Measurements from ENCODE around the gene KCNA5. TPM values are rescaled to one million over a fixed set of nuclear protein-coding genes. Genes with fewer than 3 reads are reported as not detected.

Gene KCNA5
- total and polyA plus RNA-seq, 2 of the 13 experiments (the other 11 are each of a cell fraction or from before 2014, with no cell fraction given): not detected

GRCh38 chr12:5073054-5073453 lies 29.4 kb downstream of the KCNA5 start:
- Histone ChIP-seq H4K20me1 (ENCODE audit: insufficient read depth, low read length) (no peaks in the 10 kb centered on the region), H3K4me3 (replicated peaks in 1 of 3; ENCODE audit: insufficient read depth in 1 of 3, low read depth in 2 of 3, low read length in 3 of 3) (no peak overlapping the region), H3K9ac (ENCODE audit: insufficient read depth, low read depth, low read length) (no peak overlapping the region), H3K27me3 (ENCODE audit: control insufficient read depth in 1 of 2, insufficient read depth in 2 of 2, low read length in 2 of 2) (peaks cover 3 to 15% of the 10 kb centered on the region in 2 experiments; a peak in 2 of 5 replicates), H3K4me2 (ENCODE audit: low read depth, low read length) (no peak overlapping the region), H3K9me3 (ENCODE audit: low read length) (no peaks in the 10 kb centered on the region), H3K36me3 (replicated peaks in 1 of 2; ENCODE audit: control insufficient read depth in 1 of 2, insufficient read depth in 2 of 2, low read length in 2 of 2) (no peaks in the 10 kb centered on the region), H3K27ac (ENCODE audit: extremely low read length, insufficient read depth, low read length) (no peak overlapping the region), H3K79me2 (ENCODE audit: insufficient read depth, low read length) (no peaks in the 10 kb centered on the region), H2AFZ (ENCODE audit: low read length) (no peak overlapping the region), H3K4me1 (ENCODE audit: insufficient read depth, low read length) (no peaks in the 10 kb centered on the region)
- ChIA-PET CTCF (ENCODE audit: low intra/inter-chr PET ratio, low total read pairs) (no interaction called here), POLR2A (no interaction called here)
- in situ Hi-C loops (cut with HindIII; ENCODE audit: extremely low pct_ligation_motif_present, low pct_unique_long_range_greater_than_20kb) (no loop called here), intact Hi-C loops (cut with micrococcal nuclease; ENCODE audit: unreplicated experiment) (no loop called here)
- no TSS peak for BruUV-seq (replicated peaks)
- no peak for TF ChIP-seq CHD2 (IDR thresholded peaks at IDR 0.05; ENCODE audit: low read depth, low read length)
- TF ChIP-seq ATF5 (CRISPR knock-in tag; IDR thresholded peaks at IDR 0.05; ENCODE audit: low read depth): no peak
- no peak for TF ChIP-seq ZBED4 (CRISPR knock-in tag; IDR thresholded peaks at IDR 0.05; ENCODE audit: borderline replicate concordance)
- no peak for TF ChIP-seq DR1 (CRISPR knock-in tag; IDR thresholded peaks at IDR 0.05)
- TF ChIP-seq ZNF138 (CRISPR knock-in tag; IDR thresholded peaks at IDR 0.05; ENCODE audit: low read depth): no peak
- no peak for TF ChIP-seq SP1 (IDR thresholded peaks at IDR 0.05)
- no peak for TF ChIP-seq SP1 (CRISPR knock-in tag; IDR thresholded peaks at IDR 0.05)
- no peak for TF ChIP-seq RBAK (CRISPR knock-in tag; IDR thresholded peaks at IDR 0.05)
- 0% methylated on average over 5 of the region's 5 CpGs for WGBS (ENCODE audit: low lambda C conversion rate)
- FAIRE-seq (no peak), ATAC-seq (no peak), DNase-seq (ENCODE audit: low spot score) (no peak)

Measured in HepG2 (cell line).